NT2/D1 (cell line): Measurements from ENCODE around the gene PZP.

Source experiments
- SUZ12 ChIP-seq: IDR thresholded peaks from 2 replicates; pipeline ENCODE4 v1.6.1; 2011; ENCODE audit not compliant: insufficient read length, insufficient read depth; ENCODE audit errors: extremely low read depth
- YY1 ChIP-seq: IDR thresholded peaks from 2 replicates; pipeline ENCODE4 v1.6.1; 2011; ENCODE audit not compliant: insufficient read length, insufficient read depth
- ZNF274 ChIP-seq: IDR thresholded peaks from 2 replicates; pipeline ENCODE4 v1.6.1; 2011; ENCODE audit warnings: mild to moderate bottlenecking, low read depth, low read length

GRCh38 chr12:9118158-9118557 lies 90.0 kb downstream of the PZP start:
- TF ChIP-seq YY1, result no peak
- TF ChIP-seq SUZ12, result no peak
- TF ChIP-seq ZNF274, result no peak
